ENCODE results near the gene FAM241A. TPM values are rescaled to one million over a fixed set of nuclear protein-coding genes. Genes with fewer than 3 reads are reported as not detected.

The FAM241A gene
- polyA plus RNA-seq, 3 donors = 1.8 to 5.5 (median 4.8) TPM

- Mint-ChIP-seq H3K9me3 (peaks cover 0 to 3% (median 0%) of the 10 kb centered on the region in 7 donors), H3K27me3 (ENCODE audit: low read depth in 3 of 3) (peaks cover 0 to 3% (median 1%) of the 10 kb centered on the region in 3 donors), H3K4me3 (no peak overlapping the region), H3K36me3 (no peaks in the 10 kb centered on the region), H3K27ac (no peak overlapping the region), H3K4me1 (no peaks in the 10 kb centered on the region)
- Histone ChIP-seq H3K4me1 (ENCODE audit: control insufficient read depth in 1 of 2, insufficient read depth in 2 of 2, low read length in 2 of 2) (no peaks in the 10 kb centered on the region), H3K9me3 (replicated peaks in 1 of 2; ENCODE audit: control insufficient read depth in 1 of 2, insufficient read depth in 1 of 2, low read length in 2 of 2) (no peaks in the 10 kb centered on the region), H3K4me2 (replicated peaks; ENCODE audit: extremely low read depth, low read length, poor library complexity, severe bottlenecking) (no peak overlapping the region), H2AFZ (ENCODE audit: insufficient read depth, low read depth, low read length, poor library complexity, severe bottlenecking) (no peak overlapping the region), H3K27me3 (ENCODE audit: control insufficient read depth in 2 of 2, insufficient read depth in 2 of 2, low read length in 2 of 2) (no peaks in the 10 kb centered on the region), H3K79me2 (ENCODE audit: insufficient read depth, low read length) (no peaks in the 10 kb centered on the region), H3K9ac (ENCODE audit: insufficient read depth, low read length, poor library complexity, severe bottlenecking) (no peak overlapping the region), H4K20me1 (ENCODE audit: insufficient read depth, low read length) (no peaks in the 10 kb centered on the region), H3K36me3 (replicated peaks in 1 of 2; ENCODE audit: control insufficient read depth in 1 of 2, insufficient read depth in 2 of 2, low read length in 2 of 2) (no peaks in the 10 kb centered on the region), H3K27ac (ENCODE audit: low read depth in 1 of 2, low read length in 2 of 2) (no peak overlapping the region), H3K4me3 (replicated peaks in 1 of 3; ENCODE audit: low read depth in 2 of 3, low read length in 3 of 3) (no peak overlapping the region)
- TF ChIP-seq, protein P1, sequence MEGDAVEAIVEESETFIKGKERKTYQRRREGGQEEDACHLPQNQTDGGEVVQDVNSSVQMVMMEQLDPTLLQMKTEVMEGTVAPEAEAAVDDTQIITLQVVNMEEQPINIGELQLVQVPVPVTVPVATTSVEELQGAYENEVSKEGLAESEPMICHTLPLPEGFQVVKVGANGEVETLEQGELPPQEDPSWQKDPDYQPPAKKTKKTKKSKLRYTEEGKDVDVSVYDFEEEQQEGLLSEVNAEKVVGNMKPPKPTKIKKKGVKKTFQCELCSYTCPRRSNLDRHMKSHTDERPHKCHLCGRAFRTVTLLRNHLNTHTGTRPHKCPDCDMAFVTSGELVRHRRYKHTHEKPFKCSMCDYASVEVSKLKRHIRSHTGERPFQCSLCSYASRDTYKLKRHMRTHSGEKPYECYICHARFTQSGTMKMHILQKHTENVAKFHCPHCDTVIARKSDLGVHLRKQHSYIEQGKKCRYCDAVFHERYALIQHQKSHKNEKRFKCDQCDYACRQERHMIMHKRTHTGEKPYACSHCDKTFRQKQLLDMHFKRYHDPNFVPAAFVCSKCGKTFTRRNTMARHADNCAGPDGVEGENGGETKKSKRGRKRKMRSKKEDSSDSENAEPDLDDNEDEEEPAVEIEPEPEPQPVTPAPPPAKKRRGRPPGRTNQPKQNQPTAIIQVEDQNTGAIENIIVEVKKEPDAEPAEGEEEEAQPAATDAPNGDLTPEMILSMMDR (IDR thresholded peaks at IDR 0.05) = no peak
- intact Hi-C loops (cut with micrococcal nuclease) = no loop called here
- no CpG with 5 or more reads among the region's 3 CpGs for WGBS (ENCODE audit: insufficient coverage)
- DNase-seq = no peak
These were observed 19.8 kb upstream of the FAM241A start for GRCh38 chr4:112125416-112125815.

- peaks cover 0 to 3% (median 3%) of the 10 kb centered on the region in 3 donors for H3K27me3 Mint-ChIP-seq (ENCODE audit: low read depth in 3 of 3)
- no peak overlapping the region for H3K9ac ChIP-seq (ENCODE audit: insufficient read depth, low read length, poor library complexity, severe bottlenecking)
- no peak overlapping the region for H3K4me3 ChIP-seq (replicated peaks in 1 of 3; ENCODE audit: low read depth in 2 of 3, low read length in 3 of 3)
- no peaks in the 10 kb centered on the region for H3K36me3 ChIP-seq (replicated peaks in 1 of 2; ENCODE audit: control insufficient read depth in 1 of 2, insufficient read depth in 2 of 2, low read length in 2 of 2)
- H3K9me3 ChIP-seq (replicated peaks in 1 of 2; ENCODE audit: control insufficient read depth in 1 of 2, insufficient read depth in 1 of 2, low read length in 2 of 2) = no peaks in the 10 kb centered on the region
- H3K4me1 Mint-ChIP-seq = no peaks in the 10 kb centered on the region
- no peaks in the 10 kb centered on the region for H3K27me3 ChIP-seq (ENCODE audit: control insufficient read depth in 2 of 2, insufficient read depth in 2 of 2, low read length in 2 of 2)
- intact Hi-C loops (cut with micrococcal nuclease) = no loop called here
- no peak overlapping the region for H3K4me2 ChIP-seq (replicated peaks; ENCODE audit: extremely low read depth, low read length, poor library complexity, severe bottlenecking)
- no peak overlapping the region for H3K4me3 Mint-ChIP-seq
- TF ChIP-seq, protein P1 (IDR thresholded peaks at IDR 0.05) = no peak
- no peak overlapping the region for H3K27ac ChIP-seq (ENCODE audit: low read depth in 1 of 2, low read length in 2 of 2)
- no peak overlapping the region for H3K27ac Mint-ChIP-seq
- H4K20me1 ChIP-seq (ENCODE audit: insufficient read depth, low read length) = no peaks in the 10 kb centered on the region
- H3K4me1 ChIP-seq (ENCODE audit: control insufficient read depth in 1 of 2, insufficient read depth in 2 of 2, low read length in 2 of 2) = no peaks in the 10 kb centered on the region
- H3K79me2 ChIP-seq (ENCODE audit: insufficient read depth, low read length) = no peaks in the 10 kb centered on the region
- 100% methylated on average over 1 of the region's 2 CpGs for WGBS (ENCODE audit: insufficient coverage)
- no peaks in the 10 kb centered on the region for H3K36me3 Mint-ChIP-seq
- H2AFZ ChIP-seq (ENCODE audit: insufficient read depth, low read depth, low read length, poor library complexity, severe bottlenecking) = no peak overlapping the region
- DNase-seq = no peak
- peaks cover 0 to 2% (median 0%) of the 10 kb centered on the region in 7 donors for H3K9me3 Mint-ChIP-seq
These were observed 18.1 kb upstream of the FAM241A start for GRCh38 chr4:112127048-112127637.

Measured in CD14-positive monocyte (primary cell).